Brain microvascular endothelial cell (primary cell): ENCODE data around the gene NETO1.

ENCODE experiments used
- DNase-seq: peaks from one replicate; pipeline ENCODE4 v3.0.0-alpha.2; 2020
- H3K27ac ChIP-seq: fragments of 250-450 bp; sonication (Bioruptor Pico); 2 replicates; pipeline ENCODE4 v1.5.1; 2020; ENCODE audit warnings: mild to moderate bottlenecking, moderate library complexity
- H3K27me3 ChIP-seq: fragments of 250-450 bp; sonication (Bioruptor Pico); replicated peaks from 2 replicates; pipeline ENCODE4 v1.5.1; 2020; ENCODE audit warnings: mild to moderate bottlenecking
- H3K36me3 ChIP-seq: fragments of 250-450 bp; sonication (Bioruptor Pico); replicated peaks from 2 replicates; pipeline ENCODE4 v1.5.1; 2020; ENCODE audit warnings: mild to moderate bottlenecking
- H3K4me3 ChIP-seq: 2 replicates; pipeline ENCODE4 v1.5.1; 2011; ENCODE audit warnings: low read depth, mild to moderate bottlenecking, control low read depth, low read length, moderate library complexity
- in situ Hi-C: cut with HindIII; loops from 2 replicates; pipeline ENCODE4 v1.10.0; 2017; ENCODE audit warnings: low sequenced_read_pairs, low pct_ligation_motif_present
- TF ChIP-seq, protein P1 (sequence below): IDR thresholded peaks from 2 replicates; pipeline ENCODE4 v1.5.1; 2011; ENCODE audit warnings: low read depth, mild to moderate bottlenecking, moderate library complexity, low read length, control low read depth, inconsistent platforms; ENCODE audit errors: missing control alignments

NETO1 gene

DNA sequence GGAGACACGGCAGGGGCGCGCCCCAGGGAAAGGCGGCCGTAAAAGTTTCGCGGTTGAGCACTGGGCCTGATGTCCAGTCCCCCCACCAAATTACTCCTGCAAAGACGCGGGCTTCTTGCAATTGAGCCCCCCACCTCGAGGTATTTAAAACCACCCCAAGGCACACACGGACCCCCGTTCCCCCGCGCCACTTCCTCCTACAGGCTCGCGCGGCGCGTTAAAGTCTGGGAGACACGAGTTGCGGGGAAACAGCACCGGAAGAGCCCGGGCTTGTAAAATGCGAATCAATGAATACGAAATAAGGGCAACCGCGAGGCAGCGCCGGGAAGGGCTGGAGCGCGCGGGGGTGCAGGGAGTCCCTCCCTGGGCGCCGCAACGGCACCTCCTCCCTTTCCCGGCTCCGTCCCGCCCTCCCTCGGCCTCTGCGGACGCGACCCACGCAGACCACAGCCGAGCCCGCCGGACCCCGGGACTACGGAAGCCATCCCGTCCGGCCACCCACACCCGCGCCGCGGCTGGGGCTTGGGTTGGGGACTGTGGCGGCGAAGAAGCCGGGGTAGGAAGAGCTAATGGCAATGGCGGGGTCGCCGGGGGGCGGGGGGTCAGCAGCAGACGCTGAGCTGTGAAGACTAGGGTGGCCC lies 918 bp upstream of the NETO1 start:
- in situ Hi-C loops, result no loop called here
- Histone ChIP-seq H3K27ac (no peak overlapping the region), H3K27me3 (peaks cover 8% of the 10 kb centered on the region), H3K4me3 (peak overlapping the region; percentile 50), H3K36me3 (no peaks in the 10 kb centered on the region)
- TF ChIP-seq, protein P1, sequence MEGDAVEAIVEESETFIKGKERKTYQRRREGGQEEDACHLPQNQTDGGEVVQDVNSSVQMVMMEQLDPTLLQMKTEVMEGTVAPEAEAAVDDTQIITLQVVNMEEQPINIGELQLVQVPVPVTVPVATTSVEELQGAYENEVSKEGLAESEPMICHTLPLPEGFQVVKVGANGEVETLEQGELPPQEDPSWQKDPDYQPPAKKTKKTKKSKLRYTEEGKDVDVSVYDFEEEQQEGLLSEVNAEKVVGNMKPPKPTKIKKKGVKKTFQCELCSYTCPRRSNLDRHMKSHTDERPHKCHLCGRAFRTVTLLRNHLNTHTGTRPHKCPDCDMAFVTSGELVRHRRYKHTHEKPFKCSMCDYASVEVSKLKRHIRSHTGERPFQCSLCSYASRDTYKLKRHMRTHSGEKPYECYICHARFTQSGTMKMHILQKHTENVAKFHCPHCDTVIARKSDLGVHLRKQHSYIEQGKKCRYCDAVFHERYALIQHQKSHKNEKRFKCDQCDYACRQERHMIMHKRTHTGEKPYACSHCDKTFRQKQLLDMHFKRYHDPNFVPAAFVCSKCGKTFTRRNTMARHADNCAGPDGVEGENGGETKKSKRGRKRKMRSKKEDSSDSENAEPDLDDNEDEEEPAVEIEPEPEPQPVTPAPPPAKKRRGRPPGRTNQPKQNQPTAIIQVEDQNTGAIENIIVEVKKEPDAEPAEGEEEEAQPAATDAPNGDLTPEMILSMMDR, result no peak
- no peak for DNase-seq

DNA sequence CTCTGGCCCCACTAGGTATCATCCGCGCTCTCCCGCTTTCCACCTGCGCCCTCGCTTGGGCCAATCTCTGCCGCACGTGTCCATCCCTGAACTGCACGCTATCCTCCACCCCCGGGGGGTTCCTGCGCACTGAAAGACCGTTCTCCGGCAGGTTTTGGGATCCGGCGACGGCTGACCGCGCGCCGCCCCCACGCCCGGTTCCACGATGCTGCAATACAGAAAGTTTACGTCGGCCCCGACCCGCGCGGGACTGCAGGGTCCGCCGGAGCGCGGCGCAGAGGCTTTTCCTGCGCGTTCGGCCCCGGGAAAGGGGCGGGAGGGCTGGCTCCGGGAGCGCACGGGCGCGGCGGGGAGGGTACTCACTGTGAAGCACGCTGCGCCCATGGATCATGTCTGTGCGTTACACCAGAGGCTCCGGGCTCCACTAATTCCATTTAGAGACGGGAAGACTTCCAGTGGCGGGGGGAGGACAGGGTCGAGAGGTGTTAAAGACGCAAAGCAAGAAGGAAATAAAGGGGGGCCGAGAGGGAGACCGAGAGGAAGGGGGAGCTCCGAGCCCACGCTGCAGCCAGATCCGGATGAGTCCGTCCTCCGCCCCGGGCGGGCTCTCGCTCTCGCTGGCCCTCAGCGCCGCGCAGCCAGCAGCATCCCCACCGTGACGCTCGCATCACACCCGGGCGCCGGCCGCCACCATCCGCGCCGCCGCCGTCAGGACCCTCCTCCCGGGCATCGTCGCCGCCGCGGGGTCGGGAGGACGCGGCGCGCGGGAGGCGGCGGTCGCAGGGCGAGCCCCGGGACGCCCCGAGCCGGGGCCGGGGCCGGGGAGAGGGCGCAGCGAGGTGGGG lies 664 bp downstream of the NETO1 start:
- peak overlapping the region; percentile 51 for H3K4me3 ChIP-seq
- H3K27me3 ChIP-seq, result peaks cover 8% of the 10 kb centered on the region
- in situ Hi-C loops, result no loop called here
- DNase-seq, result no peak
- TF ChIP-seq, protein P1, result no peak
- no peaks in the 10 kb centered on the region for H3K36me3 ChIP-seq
- no peak overlapping the region for H3K27ac ChIP-seq

DNA sequence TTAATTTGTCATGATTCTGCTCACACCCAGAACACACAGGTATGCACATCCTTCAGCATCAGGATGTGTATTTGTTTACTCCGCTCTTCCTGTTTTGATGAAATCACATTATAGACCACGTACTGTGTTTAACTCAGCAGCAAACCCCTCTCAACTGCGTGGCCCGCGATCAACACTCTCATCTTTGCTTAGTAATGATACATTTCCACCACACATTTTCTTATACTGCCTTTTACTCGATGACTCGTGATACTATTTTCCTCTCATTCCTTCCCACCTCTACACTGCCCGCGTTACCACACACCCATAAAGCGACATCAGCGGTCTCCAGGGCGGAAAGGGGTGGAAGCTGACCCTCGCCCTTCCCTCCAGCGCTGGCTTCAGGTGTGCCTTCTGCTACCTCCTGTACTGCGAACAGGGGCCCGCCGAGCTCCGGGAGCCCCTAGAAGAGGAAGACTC lies 1.3 kb downstream of the NETO1 start:
- in situ Hi-C loops, result no loop called here
- no peaks in the 10 kb centered on the region for H3K36me3 ChIP-seq
- TF ChIP-seq, protein P1, result no peak
- H3K27ac ChIP-seq, result no peak overlapping the region
- peak overlapping the region; percentile 51 for H3K4me3 ChIP-seq
- peaks cover 8% of the 10 kb centered on the region for H3K27me3 ChIP-seq
- DNase-seq, result no peak

DNA sequence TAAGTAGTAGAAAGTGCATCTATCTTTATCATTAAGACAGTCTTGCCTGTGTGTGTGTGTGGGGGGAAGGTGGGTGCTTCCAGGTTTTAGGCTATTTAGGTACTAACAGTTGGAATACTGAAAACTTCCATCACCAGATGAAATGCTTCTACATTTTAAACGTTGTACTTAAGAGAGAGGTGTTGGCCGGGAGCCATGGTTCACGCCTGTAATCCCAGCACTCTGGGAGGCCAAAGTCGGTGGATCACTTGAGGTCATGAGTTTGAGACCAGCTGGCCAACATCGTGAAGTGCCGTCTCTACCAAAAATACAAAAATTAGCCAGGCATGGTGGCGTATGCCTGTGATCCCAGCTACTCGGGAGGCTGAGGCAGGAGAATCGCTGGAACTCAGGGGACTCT lies 4.0 kb downstream of the NETO1 start:
- no peak for DNase-seq
- in situ Hi-C loops, result no loop called here
- peaks cover 4% of the 10 kb centered on the region for H3K27me3 ChIP-seq
- no peak overlapping the region for H3K27ac ChIP-seq
- no peak overlapping the region for H3K4me3 ChIP-seq
- TF ChIP-seq, protein P1, result no peak
- no peaks in the 10 kb centered on the region for H3K36me3 ChIP-seq

DNA sequence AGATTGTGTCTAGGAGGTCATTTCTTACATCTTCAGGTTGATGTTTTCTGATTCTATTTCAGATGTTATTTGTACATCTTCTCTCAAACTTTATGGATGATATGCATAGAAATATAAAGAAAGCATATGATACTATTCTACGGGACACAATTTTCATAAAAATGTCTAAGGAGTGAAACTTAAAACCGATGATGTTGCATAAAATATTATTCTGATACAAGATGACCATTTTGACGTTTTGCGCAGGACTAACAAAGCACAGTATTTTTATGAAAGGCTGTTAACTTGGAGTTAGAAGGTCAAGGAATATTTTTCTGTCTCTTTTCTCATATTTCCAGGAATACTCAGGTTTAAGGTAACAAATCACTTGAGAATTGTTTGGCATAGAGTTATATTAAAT lies 8.7 kb downstream of the NETO1 start:
- no peak for DNase-seq
- H3K27ac ChIP-seq, result no peak overlapping the region
- in situ Hi-C loops, result no loop called here
- H3K4me3 ChIP-seq, result no peak overlapping the region
- TF ChIP-seq, protein P1, result no peak
- H3K27me3 ChIP-seq, result no peaks in the 10 kb centered on the region
- no peaks in the 10 kb centered on the region for H3K36me3 ChIP-seq
